Measurements from ENCODE around the gene KCNT1. TPM values are rescaled to one million over a fixed set of nuclear protein-coding genes. Genes with fewer than 3 reads are reported as not detected.

The KCNT1 gene
- total RNA-seq, 1 experiment from 2014 or later = 0.68 TPM

- Histone ChIP-seq H3K79me1 (ENCODE audit: insufficient read depth, low read depth, low read length, poor library complexity, severe bottlenecking) (no peaks in the 10 kb centered on the region), H2BK15ac (ENCODE audit: low read depth, low read length) (no peak overlapping the region), H4K91ac (ENCODE audit: insufficient read length, low read depth, low read length) (no peak overlapping the region), H3K18ac (ENCODE audit: insufficient read length, low read depth, low read length) (no peak overlapping the region), H3K14ac (ENCODE audit: insufficient read depth, low read length) (no peak overlapping the region), H3K79me2 (ENCODE audit: insufficient read depth, low read length) (no peaks in the 10 kb centered on the region), H3K27ac (ENCODE audit: insufficient read length, low read depth, low read length) (no peak overlapping the region), H3K9me3 (ENCODE audit: control insufficient read depth, low read depth, low read length) (no peaks in the 10 kb centered on the region), H2BK120ac (ENCODE audit: low read depth, low read length, poor library complexity, severe bottlenecking) (no peak overlapping the region), H4K8ac (replicated peaks; ENCODE audit: insufficient read length, low read depth, low read length) (no peak overlapping the region), H2AK5ac (ENCODE audit: insufficient read length, low read length) (no peak overlapping the region), H2BK20ac (ENCODE audit: low read depth, low read length, poor library complexity, severe bottlenecking) (no peak overlapping the region), H3K9ac (ENCODE audit: extremely low read depth, insufficient read length, low read length) (no peak overlapping the region), H3K27me3 (ENCODE audit: insufficient read depth, low read length) (no peaks in the 10 kb centered on the region), H3K4me1 (ENCODE audit: insufficient read depth, low read length) (no peaks in the 10 kb centered on the region), H3K23me2 (ENCODE audit: insufficient read length, low read depth, low read length, poor library complexity, severe bottlenecking) (no peaks in the 10 kb centered on the region), H3K23ac (ENCODE audit: insufficient read length, low read depth, low read length) (no peak overlapping the region), H2AFZ (ENCODE audit: low read length) (no peak overlapping the region), H4K20me1 (ENCODE audit: control insufficient read depth, insufficient read depth, insufficient read length) (no peaks in the 10 kb centered on the region), H3T11ph (ENCODE audit: low read length) (no peak overlapping the region), H2BK12ac (ENCODE audit: insufficient read length, low read depth, low read length) (no peak overlapping the region), H3K4ac (ENCODE audit: low read depth, low read length) (no peak overlapping the region), H2BK5ac (ENCODE audit: insufficient read length, low read length) (no peak overlapping the region), H4K5ac (ENCODE audit: insufficient read length, low read depth, low read length) (no peak overlapping the region), H3K56ac (ENCODE audit: insufficient read length, low read depth, low read length) (no peak overlapping the region), H3K4me2 (ENCODE audit: insufficient read depth, insufficient read length, low read length) (no peak overlapping the region)
- H3K4me1 Mint-ChIP-seq = peaks cover 8 to 17% of the 10 kb centered on the region in 2 experiments
- H3K9me3 Mint-ChIP-seq = no peaks in the 10 kb centered on the region; a peak in 1 of 5 replicates
- WGBS (ENCODE audit: extremely low coverage, insufficient read length, low lambda C conversion rate) = no CpG with 5 or more reads among the region's 13 CpGs
- no peak for TF ChIP-seq CTCF (conservative IDR thresholded peaks at IDR 0.05)
- no peak overlapping the region for H3K4me3 Mint-ChIP-seq
- H3K27ac Mint-ChIP-seq = peak overlapping the region in 2 of 3 experiments; percentile 26 to 82; a peak in 5 of 7 replicates
- no peaks in the 10 kb centered on the region for H3K36me3 Mint-ChIP-seq (ENCODE audit: insufficient read depth in 1 of 3, low read depth in 3 of 3)
- H3K27me3 Mint-ChIP-seq (ENCODE audit: low read depth) = no peaks in the 10 kb centered on the region; the same call in 1 of the 2 replicates
- DNase-seq = no peak
Observed at GRCh38 chr9:135799261-135799660, 97.3 kb downstream of the KCNT1 start.
